ENCODE data around the gene IFI16.
"Not testable (repeated sequence)": the region's sequence is repeated elsewhere in the genome, so short reads cannot be mapped to it uniquely, and the experiment has no call there.

The IFI16 gene

DNA sequence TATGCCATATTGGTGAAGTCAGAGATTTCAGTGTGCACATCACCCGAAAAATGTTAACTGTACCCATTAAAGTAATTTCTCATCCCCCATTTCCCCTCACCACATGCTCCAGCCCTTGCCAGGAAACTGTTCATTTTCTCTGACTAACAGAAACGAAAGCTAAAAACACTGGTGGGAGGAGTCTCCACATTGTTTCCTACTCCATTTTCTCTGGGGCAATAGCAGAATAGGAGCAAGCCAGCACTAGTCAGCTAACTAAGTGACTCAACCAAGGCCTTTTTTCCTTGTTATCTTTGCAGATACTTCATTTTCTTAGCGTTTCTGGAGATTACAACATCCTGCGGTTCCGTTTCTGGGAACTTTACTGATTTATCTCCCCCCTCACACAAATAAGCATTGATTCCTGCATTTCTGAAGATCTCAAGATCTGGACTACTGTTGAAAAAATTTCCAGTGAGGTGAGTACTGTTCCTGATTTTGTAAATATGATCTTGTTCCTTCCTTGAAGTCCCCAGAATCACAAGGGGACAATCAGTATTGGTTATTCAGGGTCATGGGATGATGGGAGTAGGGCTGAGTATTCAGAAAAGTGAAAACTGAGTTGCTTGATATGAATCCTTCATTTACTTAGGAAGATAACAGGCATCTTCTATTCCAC is at the start of gene IFI16:
IFI16 (plus strand) TSS at position 204 of the 658 bp plus-strand sequence. CDS start 4,774 bp downstream, outside the sequence.
- DNase-seq = peak; percentile 97

DNA sequence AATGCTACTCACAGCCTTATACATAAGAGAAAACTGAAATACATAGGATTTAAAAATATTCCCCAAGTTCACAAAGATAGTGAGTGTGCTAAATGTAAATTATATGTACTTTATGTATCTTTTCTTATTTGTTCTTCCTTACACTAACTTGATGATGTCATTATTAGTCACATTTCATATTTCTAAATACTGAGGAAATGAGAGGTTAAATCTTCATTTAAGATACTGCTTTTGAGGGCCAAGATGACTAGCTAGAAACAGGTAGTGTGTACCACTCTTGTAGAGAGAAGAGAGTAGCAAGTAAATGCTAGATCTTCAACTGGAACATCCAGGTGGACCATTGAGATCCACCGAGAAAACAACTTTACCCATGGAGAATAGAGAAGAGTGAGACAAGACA is 48.5 kb upstream of the IFI16 start:
- DNase-seq = no peak

DNA sequence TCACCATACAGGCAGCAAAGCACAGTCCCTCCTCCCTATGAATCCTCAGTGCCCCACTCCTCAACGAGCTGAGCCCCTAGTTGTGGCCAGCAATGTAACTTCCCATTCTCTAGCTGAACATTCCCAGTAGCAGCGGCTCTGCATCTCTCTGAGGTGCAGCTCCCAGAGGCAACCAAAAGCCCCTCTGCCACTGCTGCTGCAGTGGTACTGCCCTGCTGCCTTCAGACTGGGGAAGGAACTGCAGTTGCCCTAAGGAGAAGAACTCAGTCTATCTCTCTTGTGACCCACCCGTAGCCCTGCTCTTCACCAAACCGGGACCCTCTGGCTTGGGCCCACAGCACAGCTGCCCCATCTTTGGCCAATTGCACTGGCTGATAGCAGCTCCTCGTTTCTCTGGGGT is 46.7 kb upstream of the IFI16 start:
- DNase-seq = no peak

DNA sequence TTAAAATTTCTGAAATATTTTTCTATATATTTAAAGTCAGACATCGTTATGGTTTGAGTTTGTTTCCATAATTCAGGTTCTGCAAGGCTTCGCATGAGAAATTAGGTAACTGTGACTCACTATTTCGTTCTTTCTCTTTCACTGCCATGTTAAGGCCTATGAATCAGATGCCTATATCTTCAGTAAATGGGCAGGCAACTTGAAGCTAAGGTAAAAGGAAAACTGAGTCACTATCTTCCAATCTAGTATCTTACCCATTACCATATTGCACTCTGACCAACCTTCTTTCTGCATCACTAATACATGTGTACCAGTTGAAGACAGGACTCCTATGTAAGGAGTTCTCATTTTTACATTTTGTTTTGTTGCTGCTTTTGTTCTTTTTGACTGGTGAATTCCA is 40.5 kb upstream of the IFI16 start:
- DNase-seq = no peak

DNA sequence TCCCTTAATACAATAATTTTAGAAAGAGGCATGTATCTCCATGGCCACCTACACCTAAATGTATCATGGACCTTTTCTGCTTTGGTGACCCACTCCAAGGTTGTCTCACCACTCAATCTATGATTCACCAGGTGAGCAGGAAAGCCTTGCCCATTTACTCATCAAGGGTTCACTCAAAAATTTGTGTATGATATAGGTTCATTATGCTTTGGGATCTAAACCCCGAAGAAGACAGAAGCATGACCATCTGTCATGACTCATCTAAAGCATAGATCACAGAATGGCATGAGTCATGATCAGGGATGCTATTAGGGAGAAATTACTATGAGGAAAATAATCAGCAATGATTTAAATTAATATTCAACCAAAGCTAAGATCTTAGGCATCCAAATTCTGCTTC is 39.9 kb upstream of the IFI16 start:
- DNase-seq = no peak

DNA sequence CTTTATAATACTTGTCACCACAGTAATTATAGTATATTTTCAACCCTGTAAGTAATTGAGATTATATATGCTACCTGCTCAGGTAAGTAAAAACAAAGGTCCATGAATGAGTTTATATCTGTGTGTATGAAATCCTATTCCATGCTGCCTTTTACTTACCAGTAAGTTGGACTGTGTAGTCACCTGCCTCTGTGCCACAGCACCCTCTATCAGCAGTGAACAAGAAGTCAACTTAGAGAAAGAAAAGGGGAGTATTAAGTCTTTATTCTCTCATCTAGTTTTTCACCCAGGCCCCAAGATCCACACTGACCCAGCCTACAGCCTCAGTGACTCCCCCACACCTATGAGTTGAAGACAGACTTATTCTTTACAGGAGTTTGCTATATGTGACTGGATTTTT is 36.9 kb upstream of the IFI16 start:
- no peak for DNase-seq

DNA sequence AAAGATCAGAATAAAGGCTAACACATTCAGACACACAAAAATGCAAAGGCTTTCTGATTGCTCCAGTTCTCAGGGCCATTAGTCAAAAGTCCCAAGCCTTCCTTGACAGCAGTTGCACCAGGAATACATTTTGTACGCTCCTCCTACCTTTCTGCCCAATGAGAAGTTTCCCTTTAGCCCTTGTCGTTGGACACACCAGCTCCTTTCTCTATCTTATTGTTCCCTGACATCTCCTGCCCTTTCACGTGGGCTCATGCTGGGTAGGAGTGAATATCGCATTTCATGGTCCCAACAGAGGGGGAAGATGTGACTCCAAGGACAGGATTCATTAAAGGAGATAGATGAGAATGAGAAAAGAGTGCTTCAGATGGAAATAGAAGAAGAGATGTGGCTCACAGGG is 33.5 kb upstream of the IFI16 start:
- no peak for DNase-seq

DNA sequence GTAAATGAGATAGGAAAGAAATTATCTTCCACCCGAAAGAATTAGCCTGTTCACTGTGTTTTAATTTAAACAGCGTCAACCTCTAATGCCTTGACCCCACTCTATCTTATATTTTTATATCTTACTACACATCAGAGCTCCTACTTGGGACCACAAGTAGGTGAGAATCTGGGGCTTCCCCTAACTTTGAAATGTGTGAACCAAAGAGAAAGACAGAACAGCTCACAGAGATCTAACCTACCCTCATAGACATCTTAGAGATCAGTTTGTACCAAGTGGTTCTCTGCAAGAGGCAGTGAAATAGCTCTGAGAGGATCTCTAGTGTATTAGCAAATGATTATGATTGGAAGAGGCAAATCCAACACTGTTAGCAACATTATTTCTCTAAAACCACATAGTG is 31.0 kb upstream of the IFI16 start:
- no peak for DNase-seq

DNA sequence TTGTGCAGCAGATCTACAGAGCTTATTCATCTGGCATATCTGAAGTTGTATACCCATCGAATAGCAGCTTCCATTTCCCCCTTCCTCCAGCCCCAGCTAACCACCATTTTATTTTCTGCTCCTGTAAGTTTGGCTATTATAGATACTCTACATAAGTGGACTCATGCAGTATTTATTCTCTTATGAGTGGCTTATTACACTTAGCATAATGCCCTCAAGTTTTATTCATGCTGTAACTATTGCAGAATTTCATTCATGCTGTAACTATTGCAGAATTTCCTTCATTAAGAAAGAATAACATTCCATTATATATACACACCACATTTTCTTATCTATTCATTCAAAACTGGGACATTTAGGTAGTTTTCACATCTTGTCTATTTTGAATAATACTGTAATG is 30.5 kb upstream of the IFI16 start:
- DNase-seq = no peak

DNA sequence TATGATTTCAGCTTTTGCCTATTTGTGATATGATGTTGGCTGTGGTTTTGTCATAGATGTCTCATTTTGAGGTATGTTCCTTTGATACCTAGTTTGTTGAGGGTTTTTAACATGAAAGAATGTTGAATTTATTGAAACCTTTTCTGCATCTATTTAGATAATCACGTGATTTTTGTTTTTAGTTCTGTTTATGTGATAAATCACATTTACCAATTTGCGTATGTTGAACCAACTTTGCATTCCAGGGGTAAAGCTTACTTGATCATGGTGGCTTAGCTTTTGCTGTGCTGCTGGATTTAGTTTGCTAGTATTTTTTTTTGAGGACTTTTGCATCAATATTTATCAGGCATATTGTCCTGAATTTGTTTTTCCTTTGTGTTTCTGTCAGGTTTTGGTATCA is 26.5 kb upstream of the IFI16 start:
- no peak for DNase-seq

DNA sequence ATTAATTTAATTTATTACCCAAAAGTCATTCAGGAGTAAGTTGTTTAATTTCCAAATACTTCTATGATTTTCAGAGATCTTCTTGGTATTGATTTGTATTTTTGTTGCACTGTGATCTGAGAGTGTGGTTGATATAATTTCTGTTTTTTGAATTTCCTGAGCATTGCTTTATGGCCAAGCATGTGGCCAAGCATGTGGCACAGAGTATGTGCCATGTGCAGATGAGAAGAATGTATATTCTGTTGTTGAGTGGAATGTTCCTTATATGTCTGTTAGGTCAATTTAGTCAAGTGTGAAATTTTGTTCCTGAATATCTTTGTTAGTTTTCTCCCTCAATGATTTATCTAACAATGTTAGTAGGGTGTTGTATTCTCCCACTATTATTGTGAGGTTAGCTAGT is 25.3 kb upstream of the IFI16 start:
- no peak for DNase-seq

DNA sequence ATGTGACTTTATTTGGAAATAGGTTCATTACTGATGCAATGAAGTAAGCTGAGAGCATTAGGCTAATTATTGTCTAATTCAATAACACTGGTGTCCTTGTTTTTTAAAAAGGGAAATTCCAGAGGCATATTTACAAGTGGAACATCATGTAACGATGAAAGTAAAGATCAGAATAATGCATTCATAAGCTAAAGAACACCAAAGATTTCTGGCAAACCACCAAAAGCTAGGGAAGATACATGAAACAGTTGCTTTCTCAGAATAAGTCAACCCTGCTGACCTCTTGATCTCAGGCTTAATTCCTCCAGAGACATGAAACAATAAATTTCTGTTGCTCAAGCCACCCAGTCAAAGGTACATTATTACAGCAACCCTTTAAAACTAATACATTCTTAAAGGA is 20.3 kb upstream of the IFI16 start:
- no peak for DNase-seq

DNA sequence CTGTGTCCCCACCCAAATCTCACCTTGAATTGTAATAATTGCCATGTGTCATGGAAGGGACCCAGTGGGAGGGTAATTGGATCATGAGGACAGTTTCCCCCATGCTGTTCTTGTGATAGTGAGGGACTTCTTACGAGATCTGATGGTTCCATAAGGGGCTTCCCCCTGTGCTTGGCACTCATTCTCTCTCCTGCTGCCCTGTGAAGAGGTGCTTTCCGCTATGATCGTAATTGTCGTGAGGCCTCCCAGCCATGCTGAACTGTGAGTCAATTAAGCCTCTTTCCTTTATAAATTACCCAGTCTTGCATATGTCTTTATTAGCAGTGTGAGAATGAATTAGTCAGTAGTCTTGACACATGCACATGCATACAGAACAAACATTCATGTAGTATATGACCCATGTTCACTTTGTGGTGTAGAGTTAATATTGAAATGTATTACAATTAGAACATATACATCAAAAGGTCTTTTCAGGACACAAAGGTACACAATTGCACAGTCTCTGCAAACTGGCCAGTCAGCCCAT is 16.9 kb upstream of the IFI16 start:
- no peak for DNase-seq

DNA sequence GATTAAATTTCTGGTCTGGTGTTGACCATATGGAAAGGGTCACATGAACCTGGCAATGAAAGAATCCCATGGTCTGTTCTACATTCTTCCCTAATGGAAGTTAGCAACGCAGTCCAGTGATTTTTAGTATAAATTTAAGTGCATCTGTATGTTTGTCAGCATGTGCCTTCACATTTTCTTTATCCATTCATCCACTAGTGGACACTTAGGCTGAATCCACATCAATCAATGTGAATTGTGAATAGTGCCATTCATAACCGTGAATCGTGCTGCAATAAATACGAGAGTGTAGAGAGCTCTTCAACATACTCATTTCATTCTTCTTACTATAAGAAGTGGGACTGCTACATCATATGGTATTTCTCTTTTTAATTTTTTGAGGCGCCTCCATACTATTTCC is 12.7 kb upstream of the IFI16 start:
- DNase-seq = no peak

DNA sequence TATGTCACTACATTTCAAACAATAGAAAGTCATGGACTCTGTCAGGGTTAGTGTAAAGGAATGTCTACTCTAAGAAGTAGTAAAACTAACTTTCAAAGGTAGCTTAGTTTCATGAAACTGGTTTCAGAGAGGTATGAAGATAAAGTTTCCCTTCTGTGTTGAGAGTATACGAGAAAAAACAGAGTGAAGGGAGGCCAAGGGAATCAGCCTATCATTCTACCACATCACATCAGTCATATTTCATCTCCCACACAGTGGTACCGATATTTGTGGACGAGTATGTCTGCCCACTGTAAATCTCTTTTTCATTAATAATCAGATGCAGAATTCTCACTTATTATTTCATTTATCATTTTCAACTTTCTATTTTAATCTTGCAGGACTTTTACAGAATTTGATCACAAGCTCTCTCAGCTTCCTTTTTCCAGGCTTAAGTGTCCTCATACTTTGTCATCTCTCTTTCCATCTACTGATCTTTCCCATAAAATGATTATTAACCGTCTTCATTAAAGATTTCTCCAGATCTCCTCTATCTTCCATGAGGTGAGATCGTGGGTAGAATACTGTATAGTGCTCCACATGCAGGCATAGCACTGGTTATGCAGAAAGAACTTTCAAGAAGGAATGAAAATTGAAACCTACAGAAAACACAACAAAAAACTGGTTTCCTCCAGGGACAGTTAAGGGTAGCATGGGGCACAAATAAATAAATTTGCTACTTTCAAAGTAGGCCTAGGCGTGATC is 11.5 kb upstream of the IFI16 start:
- no peak for DNase-seq

DNA sequence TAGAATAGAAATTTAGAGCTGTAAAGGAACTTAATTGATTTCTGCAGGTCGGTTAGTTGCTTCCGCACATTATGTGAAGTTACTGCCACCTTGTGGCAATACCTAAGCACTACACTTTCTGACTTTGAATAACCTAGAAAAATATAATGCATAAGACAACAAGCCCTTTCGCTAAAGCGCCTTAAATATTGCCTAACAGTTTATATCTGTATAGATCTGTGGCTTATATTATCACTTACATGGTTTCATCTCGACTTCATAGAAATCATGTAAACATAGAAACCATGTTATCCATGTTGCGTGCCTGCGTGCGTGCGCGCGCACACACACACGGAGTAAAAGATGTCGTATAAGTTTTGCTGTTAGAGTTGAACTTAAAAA is 10.9 kb upstream of the IFI16 start:
- peak; percentile 61 for DNase-seq

DNA sequence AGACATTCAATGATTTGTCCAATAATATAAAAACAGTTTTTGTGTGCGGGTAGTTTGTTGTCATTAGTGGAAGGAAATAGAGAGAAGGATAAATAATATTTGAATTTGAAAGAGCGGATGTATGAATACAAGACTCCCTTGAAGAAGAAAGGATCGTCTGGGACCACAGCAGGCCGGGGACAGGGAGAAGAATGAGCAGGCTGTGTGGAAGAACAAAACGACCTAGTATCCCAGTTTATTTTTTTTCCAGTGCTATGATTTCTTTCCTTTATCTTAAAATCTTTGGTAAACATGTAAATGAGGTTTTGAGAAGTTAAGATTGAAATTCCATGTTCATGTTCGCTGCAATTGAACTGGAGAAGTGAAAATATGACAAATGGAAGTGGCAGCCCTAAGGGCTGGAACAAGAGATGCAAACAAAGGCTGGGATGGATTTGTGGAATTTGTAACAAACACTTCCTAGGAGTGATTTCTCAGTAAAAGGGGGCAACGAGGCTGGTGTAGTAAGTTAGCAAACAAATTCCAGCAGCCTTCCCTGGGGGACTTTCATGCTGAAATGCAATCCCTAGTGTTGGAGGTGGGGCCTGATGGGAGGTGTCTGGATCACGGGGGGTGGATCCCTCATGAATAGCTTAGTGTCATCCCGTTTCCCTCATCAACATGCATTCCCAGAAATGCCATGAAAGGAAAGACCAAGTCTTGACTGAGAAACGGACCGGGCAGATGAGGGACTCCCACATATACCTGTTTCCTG is 10.2 kb upstream of the IFI16 start:
- peak; percentile 98 for DNase-seq

DNA sequence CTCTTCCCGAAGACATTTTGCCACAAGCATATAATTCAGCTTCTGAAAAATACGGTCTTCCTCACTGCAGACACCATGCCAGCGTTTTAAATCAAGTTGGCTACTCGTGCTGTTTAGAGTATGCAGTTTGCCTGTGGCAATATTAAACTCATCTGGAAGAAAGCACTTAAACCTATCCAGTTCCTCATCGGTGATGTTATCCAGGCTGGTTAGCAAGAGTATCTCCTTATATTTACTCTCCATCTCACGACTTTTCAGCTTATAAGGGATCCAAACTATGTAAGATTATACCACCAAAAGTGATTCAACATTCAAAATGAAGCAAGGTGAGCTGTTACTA is 9.7 kb upstream of the IFI16 start:
- no peak for DNase-seq

DNA sequence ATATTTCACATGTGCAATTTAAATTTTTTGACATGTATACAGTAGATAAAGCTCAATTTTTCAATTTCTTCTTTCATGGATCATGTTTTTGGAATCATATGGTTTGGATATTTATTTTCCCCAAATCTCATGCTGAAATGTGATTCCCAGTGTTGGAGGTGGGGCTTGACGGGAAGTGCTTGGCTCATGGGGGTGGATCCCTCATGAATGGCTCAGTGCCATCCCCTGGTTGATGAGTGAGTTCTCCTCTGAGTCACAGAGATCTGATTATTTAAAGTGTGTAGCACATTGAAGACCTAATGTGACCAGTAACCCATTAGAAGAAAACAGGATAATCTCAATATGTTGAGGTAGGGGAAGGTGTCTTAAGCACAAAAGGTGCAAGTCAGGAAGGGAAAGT is 9.1 kb upstream of the IFI16 start:
- DNase-seq = peak; percentile 95

DNA sequence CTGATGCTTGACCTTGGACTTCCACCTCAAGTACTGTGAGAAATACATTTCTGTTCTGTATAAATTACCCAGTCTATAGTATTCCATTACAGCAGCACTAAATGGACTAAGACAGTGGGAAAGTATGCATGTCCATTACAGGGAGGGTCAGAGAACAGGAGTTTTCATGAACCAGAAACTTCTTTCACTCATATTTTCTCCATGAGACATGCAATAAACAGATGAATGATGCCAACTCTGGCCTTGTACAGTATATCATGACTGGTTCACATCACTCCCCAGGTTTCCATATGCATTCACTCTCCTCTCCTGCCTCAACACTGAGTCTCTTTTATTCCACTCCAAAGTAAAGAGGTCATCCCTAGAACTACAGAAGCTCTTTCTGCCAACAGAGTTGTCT is 4.5 kb upstream of the IFI16 start:
- peak; percentile 18 for DNase-seq

DNA sequence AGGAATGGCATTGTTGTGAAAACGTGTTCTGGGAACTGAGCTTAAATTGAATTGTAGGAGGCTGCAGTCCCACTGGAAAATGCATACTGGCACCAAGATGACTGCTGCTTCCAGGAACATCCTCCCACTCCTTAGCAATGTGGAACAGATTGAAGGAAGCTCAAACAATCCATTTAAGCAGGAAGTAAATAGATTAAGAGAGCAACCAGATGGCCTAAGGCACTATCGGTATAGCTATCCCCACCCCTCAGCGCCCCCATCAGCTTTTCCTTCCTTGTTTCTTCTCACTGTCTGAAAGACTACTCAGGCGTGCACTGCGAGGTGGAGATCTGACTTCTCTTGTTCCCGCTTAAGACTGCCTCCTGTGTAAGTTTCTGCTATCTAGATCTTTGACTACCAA is 4.0 kb upstream of the IFI16 start:
- DNase-seq = peak; percentile 22

DNA sequence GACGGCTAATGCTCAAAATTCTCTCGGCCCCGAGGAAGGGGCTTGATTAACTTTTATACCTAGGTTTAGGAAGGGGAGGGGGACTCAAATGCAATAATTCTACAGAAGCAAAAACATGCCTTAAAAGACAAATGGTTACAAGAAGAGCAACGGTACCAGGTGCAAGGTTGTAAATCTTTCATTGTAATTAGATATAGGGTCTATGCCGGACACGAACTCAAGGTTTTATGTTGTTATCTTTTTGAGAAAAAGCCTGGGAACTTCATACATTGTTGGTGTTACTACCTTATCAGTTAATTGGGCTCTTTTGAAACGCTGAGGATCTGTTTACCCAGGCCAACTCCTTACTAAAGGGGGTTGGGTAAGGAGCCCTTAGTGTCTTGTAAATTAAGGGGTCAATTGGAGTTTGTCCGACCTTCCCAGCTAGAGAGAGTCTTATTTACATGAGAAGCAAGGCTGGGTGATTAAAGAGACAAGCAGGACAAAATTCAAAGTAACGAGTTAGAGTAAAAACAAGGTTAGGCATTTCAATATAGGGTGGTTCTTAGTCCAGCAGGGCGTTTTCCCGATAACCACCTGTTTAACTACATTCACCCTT is 3.4 kb upstream of the IFI16 start:
- not testable (repeated sequence) for DNase-seq

DNA sequence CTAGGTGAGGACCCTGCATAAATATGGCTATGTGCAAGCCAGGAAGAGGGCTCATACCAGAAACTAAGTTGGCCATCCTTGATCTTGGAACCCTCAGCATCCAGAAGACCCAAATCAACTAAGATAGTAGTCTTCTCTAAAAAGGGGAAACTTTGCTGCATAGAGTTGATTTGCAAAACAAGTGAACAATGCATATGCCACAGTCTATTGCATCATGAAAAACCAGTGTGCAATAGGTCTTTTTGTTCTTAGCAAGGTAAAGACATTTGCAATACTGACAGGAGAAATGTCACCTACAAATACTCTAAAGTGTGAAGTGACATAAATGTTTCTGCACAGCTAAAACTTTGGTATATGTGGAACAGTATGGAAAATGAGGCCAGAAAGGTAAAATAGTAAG is 2.0 kb upstream of the IFI16 start:
- DNase-seq = no peak

DNA sequence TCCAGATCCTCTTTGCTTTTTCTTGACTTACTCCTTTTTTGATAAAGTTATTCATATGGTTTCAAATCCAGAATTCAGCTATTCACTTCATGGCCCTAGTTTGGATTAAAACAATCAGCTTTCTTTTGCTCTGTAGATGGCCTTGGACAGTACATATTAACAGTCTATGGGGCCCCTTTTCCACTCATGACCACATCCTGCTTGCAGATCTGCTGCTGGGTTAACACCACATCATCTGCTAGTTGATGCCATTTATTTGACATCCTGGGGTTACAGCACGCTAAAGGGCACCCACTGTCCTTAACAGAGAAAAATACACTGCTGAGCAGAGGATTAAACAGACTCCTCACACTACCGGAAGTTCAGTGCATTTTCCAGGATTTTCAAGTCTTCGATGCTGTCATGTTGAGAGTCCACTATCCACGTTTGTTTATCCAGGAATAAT is 941 bp upstream of the IFI16 start:
- DNase-seq = peak; percentile 14
